Measurements from ENCODE around the gene PODN. TPM values are rescaled to one million over a fixed set of nuclear protein-coding genes. Genes with fewer than 3 reads are reported as not detected.
A peak's percentile ranks its signal among the peaks of the same experiment; 100 is the strongest.

PODN gene
- total RNA-seq, 5 donors from 2014 or later (not counting 1 experiment from before 2014, with no cell fraction given), result 0.22 to 0.68 (median 0.46) TPM; not detected in 1

DNA sequence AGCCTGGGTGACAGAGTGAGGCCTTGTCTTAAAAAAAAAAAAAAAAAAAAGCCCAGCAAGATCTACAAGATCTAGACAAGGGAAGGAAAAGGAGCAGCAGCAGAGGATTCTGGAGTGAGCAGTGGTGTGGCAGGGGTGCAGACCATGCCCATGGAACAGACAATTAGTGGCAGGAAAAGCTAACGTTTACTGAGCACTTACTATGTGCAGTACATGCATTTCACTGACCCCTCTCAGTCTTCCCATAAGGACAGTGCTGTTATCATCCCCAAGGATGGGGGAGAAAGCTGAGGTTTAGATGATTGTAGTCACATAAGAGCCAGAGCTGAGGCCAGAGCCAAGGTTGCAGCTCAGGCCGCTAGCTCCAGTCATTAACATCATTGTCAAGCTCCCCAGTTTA lies 5.9 kb downstream of the PODN start:
- Mint-ChIP-seq H3K9me3 (no peaks in the 10 kb centered on the region), H3K4me1 (peaks cover 5 to 10% (median 9%) of the 10 kb centered on the region in 3 donors), H3K27me3 (peaks cover 20 to 29% of the 10 kb centered on the region in 2 donors), H3K27ac (no peak overlapping the region), H3K4me3 (no peak overlapping the region), H3K36me3 (no peaks in the 10 kb centered on the region)
- WGBS (ENCODE audit: insufficient coverage), result no CpG with 5 or more reads among the region's 2 CpGs
- ChIA-PET CTCF (no interaction called here), POLR2A (interaction anchor here (0.7 kb wide), 2 partner anchors 62 to 671 kb away, joined by 5 to 11 read pairs; no protein-coding TSS in a partner anchor)
- H3K27me3 ChIP-seq (replicated peaks in 1 of 2; ENCODE audit: control insufficient read depth in 2 of 2, extremely low read depth in 1 of 2, insufficient read depth in 2 of 2, low read length in 1 of 2), result peaks cover 3 to 27% of the 10 kb centered on the region in 2 experiments
- no peak overlapping the region for H3K4me3 ChIP-seq (ENCODE audit: control insufficient read depth in 1 of 2, extremely low read depth in 1 of 2, low read length in 1 of 2)
- DNase-seq, result no peak
- H3K27ac ChIP-seq (ENCODE audit: low read length), result no peak overlapping the region
- no peaks in the 10 kb centered on the region for H3K36me3 ChIP-seq (ENCODE audit: control insufficient read depth in 2 of 2, extremely low read depth in 1 of 2, insufficient read depth in 1 of 2, low read length in 1 of 2)
- no peaks in the 10 kb centered on the region for H3K9me3 ChIP-seq
- H3K4me1 ChIP-seq (ENCODE audit: control insufficient read depth in 1 of 2, extremely low read depth in 1 of 2, insufficient read depth in 2 of 2, low read length in 2 of 2), result peaks cover 0 to 6% of the 10 kb centered on the region in 2 experiments
- ATAC-seq (replicated peaks in 1 of 4), result no peak

- POLR2A ChIA-PET, result no interaction called here
- ATAC-seq (replicated peaks in 1 of 4) (no peak), DNase-seq (peak in 1 of 35 experiments; percentile 7)
- H3K36me3 ChIP-seq (ENCODE audit: control insufficient read depth in 2 of 2, extremely low read depth in 1 of 2, insufficient read depth in 1 of 2, low read length in 1 of 2), result no peaks in the 10 kb centered on the region
- Mint-ChIP-seq H3K4me1 (peaks cover under 1 to 4% (median 4%) of the 10 kb centered on the region in 3 donors), H3K9me3 (no peaks in the 10 kb centered on the region), H3K27me3 (peaks cover 14 to 23% of the 10 kb centered on the region in 2 donors), H3K4me3 (no peak overlapping the region), H3K27ac (no peak overlapping the region), H3K36me3 (no peaks in the 10 kb centered on the region)
- CTCF ChIA-PET, result no interaction called here
- no peaks in the 10 kb centered on the region for H3K4me1 ChIP-seq (ENCODE audit: control insufficient read depth in 1 of 2, extremely low read depth in 1 of 2, insufficient read depth in 2 of 2, low read length in 2 of 2)
- H3K27me3 ChIP-seq (replicated peaks in 1 of 2; ENCODE audit: control insufficient read depth in 2 of 2, extremely low read depth in 1 of 2, insufficient read depth in 2 of 2, low read length in 1 of 2), result peaks cover 2 to 21% of the 10 kb centered on the region in 2 experiments
- no peak overlapping the region for H3K27ac ChIP-seq (ENCODE audit: low read length)
- WGBS (ENCODE audit: insufficient coverage), result 87% methylated on average over 5 of the region's 7 CpGs
- H3K4me3 ChIP-seq (ENCODE audit: control insufficient read depth in 1 of 2, extremely low read depth in 1 of 2, low read length in 1 of 2), result no peak overlapping the region
- no peaks in the 10 kb centered on the region for H3K9me3 ChIP-seq
Measured at GRCh38 chr1:53068314-53069099, 6.5 kb downstream of the PODN start.

- Mint-ChIP-seq H3K27ac (no peak overlapping the region), H3K9me3 (no peaks in the 10 kb centered on the region), H3K4me3 (no peak overlapping the region), H3K27me3 (peaks cover 8 to 16% of the 10 kb centered on the region in 2 donors), H3K4me1 (no peaks in the 10 kb centered on the region), H3K36me3 (no peaks in the 10 kb centered on the region)
- DNase-seq, result peak in 2 of 35 experiments; percentile 3
- Histone ChIP-seq H3K27ac (ENCODE audit: low read length) (no peak overlapping the region), H3K27me3 (replicated peaks in 1 of 2; ENCODE audit: control insufficient read depth in 2 of 2, extremely low read depth in 1 of 2, insufficient read depth in 2 of 2, low read length in 1 of 2) (peaks cover 0 to 14% of the 10 kb centered on the region in 2 experiments), H3K36me3 (ENCODE audit: control insufficient read depth in 2 of 2, extremely low read depth in 1 of 2, insufficient read depth in 1 of 2, low read length in 1 of 2) (no peaks in the 10 kb centered on the region), H3K4me3 (ENCODE audit: control insufficient read depth in 1 of 2, extremely low read depth in 1 of 2, low read length in 1 of 2) (no peak overlapping the region), H3K9me3 (no peaks in the 10 kb centered on the region), H3K4me1 (ENCODE audit: control insufficient read depth in 1 of 2, extremely low read depth in 1 of 2, insufficient read depth in 2 of 2, low read length in 2 of 2) (no peaks in the 10 kb centered on the region)
- POLR2A ChIA-PET, result no interaction called here
- 89% methylated on average over 7 of the region's 7 CpGs for WGBS (ENCODE audit: insufficient coverage)
- CTCF ChIA-PET, result interaction anchor here in 1 of 2 donors (0.7 kb wide), 1 partner anchor 53 kb away, joined by 4 read pairs; no protein-coding TSS in a partner anchor
- ATAC-seq (replicated peaks in 1 of 4), result no peak
Measured at GRCh38 chr1:53069265-53069662, 7.3 kb downstream of the PODN start.

GRCh38 chr1:53069663-53070327 lies 7.8 kb downstream of the PODN start:
- POLR2A ChIA-PET, result no interaction called here
- no peaks in the 10 kb centered on the region for H3K36me3 Mint-ChIP-seq
- WGBS (ENCODE audit: insufficient coverage), result 91% methylated on average over 29 of the region's 31 CpGs

DNA sequence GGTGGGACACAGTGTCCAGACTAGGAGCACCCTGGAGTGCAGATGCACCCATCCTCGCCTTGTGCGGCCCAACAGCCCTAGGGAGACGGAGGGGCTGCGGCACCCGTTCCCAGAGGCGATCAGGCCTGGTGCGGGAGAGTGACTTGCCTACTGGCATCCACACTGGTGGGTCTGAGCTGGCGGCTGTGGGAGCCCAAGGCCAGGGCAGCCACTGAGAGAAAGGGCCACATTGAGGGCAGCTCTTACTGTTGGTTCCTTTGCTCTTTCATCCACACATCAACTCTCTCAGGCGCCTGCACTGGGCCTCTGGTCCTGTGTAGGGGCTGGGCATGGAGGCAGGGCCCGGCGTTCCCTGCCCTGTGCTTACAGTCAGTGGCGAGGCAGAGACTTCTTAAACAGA lies 8.6 kb downstream of the PODN start:
- no peak overlapping the region for H3K4me3 Mint-ChIP-seq
- H3K27ac ChIP-seq (ENCODE audit: low read length), result no peak overlapping the region
- no peak overlapping the region for H3K4me3 ChIP-seq (ENCODE audit: control insufficient read depth in 1 of 2, extremely low read depth in 1 of 2, low read length in 1 of 2)
- no peak overlapping the region for H3K27ac Mint-ChIP-seq
- no peaks in the 10 kb centered on the region for H3K9me3 Mint-ChIP-seq
- 98% methylated on average over 8 of the region's 12 CpGs for WGBS (ENCODE audit: insufficient coverage)
- H3K4me1 ChIP-seq (ENCODE audit: control insufficient read depth in 1 of 2, extremely low read depth in 1 of 2, insufficient read depth in 2 of 2, low read length in 2 of 2), result peaks cover 0 to 3% of the 10 kb centered on the region in 2 experiments
- no peaks in the 10 kb centered on the region for H3K36me3 Mint-ChIP-seq
- ChIA-PET POLR2A (no interaction called here), CTCF (no interaction called here)
- DNase-seq (peak in 1 of 35 experiments; percentile 2), ATAC-seq (replicated peaks in 1 of 4) (no peak)
- H3K9me3 ChIP-seq, result no peaks in the 10 kb centered on the region
- no peaks in the 10 kb centered on the region for H3K4me1 Mint-ChIP-seq
- H3K36me3 ChIP-seq (ENCODE audit: control insufficient read depth in 2 of 2, extremely low read depth in 1 of 2, insufficient read depth in 1 of 2, low read length in 1 of 2), result no peaks in the 10 kb centered on the region
- peaks cover 4% of the 10 kb centered on the region in 2 donors for H3K27me3 Mint-ChIP-seq
- H3K27me3 ChIP-seq (replicated peaks in 1 of 2; ENCODE audit: control insufficient read depth in 2 of 2, extremely low read depth in 1 of 2, insufficient read depth in 2 of 2, low read length in 1 of 2), result peaks cover 0 to 6% of the 10 kb centered on the region in 2 experiments

More at GRCh38 chr1:53069663-53070327, 7.8 kb downstream of the PODN start:
- Histone ChIP-seq H3K9me3 (no peaks in the 10 kb centered on the region), H3K36me3 (ENCODE audit: control insufficient read depth in 2 of 2, extremely low read depth in 1 of 2, insufficient read depth in 1 of 2, low read length in 1 of 2) (no peaks in the 10 kb centered on the region), H3K4me1 (ENCODE audit: control insufficient read depth in 1 of 2, extremely low read depth in 1 of 2, insufficient read depth in 2 of 2, low read length in 2 of 2) (no peaks in the 10 kb centered on the region), H3K4me3 (ENCODE audit: control insufficient read depth in 1 of 2, extremely low read depth in 1 of 2, low read length in 1 of 2) (no peak overlapping the region), H3K27ac (ENCODE audit: low read length) (no peak overlapping the region), H3K27me3 (replicated peaks in 1 of 2; ENCODE audit: control insufficient read depth in 2 of 2, extremely low read depth in 1 of 2, insufficient read depth in 2 of 2, low read length in 1 of 2) (peaks cover 0 to 10% of the 10 kb centered on the region in 2 experiments)
- Mint-ChIP-seq H3K4me1 (no peaks in the 10 kb centered on the region), H3K27ac (no peak overlapping the region), H3K27me3 (peaks cover 8 to 11% of the 10 kb centered on the region in 2 donors), H3K4me3 (no peak overlapping the region), H3K9me3 (no peaks in the 10 kb centered on the region)
- DNase-seq (peak in 2 of 35 experiments; percentile 3 to 10), ATAC-seq (replicated peaks in 1 of 4) (no peak)
- CTCF ChIA-PET, result interaction anchor here in 1 of 2 donors (0.7 kb wide), 1 partner anchor 53 kb away, joined by 4 read pairs; no protein-coding TSS in a partner anchor

- Histone ChIP-seq H3K9me3 (no peaks in the 10 kb centered on the region), H3K27ac (ENCODE audit: low read length) (no peak overlapping the region), H3K4me3 (ENCODE audit: control insufficient read depth in 1 of 2, extremely low read depth in 1 of 2, low read length in 1 of 2) (no peak overlapping the region), H3K4me1 (ENCODE audit: control insufficient read depth in 1 of 2, extremely low read depth in 1 of 2, insufficient read depth in 2 of 2, low read length in 2 of 2) (peaks cover 0 to 6% of the 10 kb centered on the region in 2 experiments), H3K36me3 (ENCODE audit: control insufficient read depth in 2 of 2, extremely low read depth in 1 of 2, insufficient read depth in 1 of 2, low read length in 1 of 2) (no peaks in the 10 kb centered on the region), H3K27me3 (replicated peaks in 1 of 2; ENCODE audit: control insufficient read depth in 2 of 2, extremely low read depth in 1 of 2, insufficient read depth in 2 of 2, low read length in 1 of 2) (peaks cover 0 to 10% of the 10 kb centered on the region in 2 experiments)
- Mint-ChIP-seq H3K27ac (no peak overlapping the region), H3K4me1 (no peaks in the 10 kb centered on the region), H3K27me3 (peaks cover 0 to 2% of the 10 kb centered on the region in 2 donors), H3K9me3 (no peaks in the 10 kb centered on the region), H3K36me3 (no peaks in the 10 kb centered on the region), H3K4me3 (no peak overlapping the region)
- DNase-seq (no peak), ATAC-seq (replicated peaks in 1 of 4) (no peak)
- WGBS (ENCODE audit: insufficient coverage), result 80% methylated on average over 10 of the region's 17 CpGs
- POLR2A ChIA-PET, result interaction anchor here in 1 of 2 donors (0.7 kb wide), 1 partner anchor 17 kb away, joined by 3 read pairs; no protein-coding TSS in a partner anchor
- CTCF ChIA-PET, result no interaction called here
Measured at GRCh38 chr1:53071167-53071865, 9.3 kb downstream of the PODN start.

All from T-cell (primary cell).